Neural cell (in vitro differentiated cells): Measurements from ENCODE around the gene SERPINE1. TPM values are rescaled to one million over a fixed set of nuclear protein-coding genes. Genes with fewer than 3 reads are reported as not detected.

ENCODE experiments used
- H2AFZ ChIP-seq: fragments of 200-600, 300-800 bp; sonication (generic), shearing (Covaris generic); 2 replicates; pipeline ENCODE4 v1.6.0; 2014; ENCODE audit warnings: low read depth, mild to moderate bottlenecking, antibody characterized with exemption, low read length, moderate library complexity
- H3F3A ChIP-seq: fragments of 200-600 bp; shearing (Covaris generic); 2 replicates; pipeline ENCODE4 v1.6.1; 2016; ENCODE audit warnings: mild to moderate bottlenecking, moderate library complexity, mixed read lengths, antibody characterized with exemption, low read length; ENCODE audit not compliant: insufficient read depth, poor library complexity, severe bottlenecking
- H3K27ac ChIP-seq: fragments of 200-600, 300-800 bp; sonication (generic), shearing (Covaris generic); 2 replicates; pipeline ENCODE4 v1.5.1; 2014; ENCODE audit warnings: mild to moderate bottlenecking, low read length, moderate library complexity
- H3K27me3 ChIP-seq: fragments of 300-800, 200-600 bp; sonication (generic), shearing (Covaris generic); 2 replicates; pipeline ENCODE4 v1.6.0; 2014; ENCODE audit warnings: mild to moderate bottlenecking, low read depth, low read length, moderate library complexity; ENCODE audit not compliant: insufficient read depth
- H3K36me3 ChIP-seq: fragments of 300-800, 200-600 bp; sonication (generic), shearing (Covaris generic); 2 replicates; pipeline ENCODE4 v1.5.1; 2014; ENCODE audit warnings: mild to moderate bottlenecking, antibody characterized with exemption, low read length, moderate library complexity; ENCODE audit not compliant: insufficient read depth
- H3K4me2 ChIP-seq: fragments of 300-800, 200-600 bp; sonication (generic), shearing (Covaris generic); 2 replicates; pipeline ENCODE4 v1.6.0; 2014; ENCODE audit warnings: mild to moderate bottlenecking, low read length
- H3K4me3 ChIP-seq: fragments of 300-800, 200-600 bp; sonication (generic), shearing (Covaris generic); 2 replicates; pipeline ENCODE4 v1.5.1; 2014; ENCODE audit warnings: mild to moderate bottlenecking, low read length, moderate library complexity
- H3K79me2 ChIP-seq: fragments of 200-600 bp; shearing (Covaris generic); replicated peaks from 2 replicates; pipeline ENCODE4 v1.6.0; 2014; ENCODE audit warnings: mild to moderate bottlenecking, low read length, moderate library complexity; ENCODE audit not compliant: insufficient read depth
- H3K9ac ChIP-seq: fragments of 300-800, 200-600 bp; sonication (generic), shearing (Covaris generic); 2 replicates; pipeline ENCODE4 v1.6.1; 2016; ENCODE audit warnings: mild to moderate bottlenecking, low read length, mixed read lengths
- H3K9me2 ChIP-seq: fragments of 200-600 bp; shearing (Covaris generic); 2 replicates; pipeline ENCODE4 v1.6.1; 2016; ENCODE audit warnings: mild to moderate bottlenecking, low read length, mixed read lengths; ENCODE audit not compliant: insufficient read depth
- H3K9me3 ChIP-seq: fragments of 200-600, 300-800 bp; sonication (generic), shearing (Covaris generic); 2 replicates; pipeline ENCODE4 v1.6.1; 2016; ENCODE audit warnings: mild to moderate bottlenecking, mixed run types, low read length, moderate library complexity, mixed read lengths
- H4K20me1 ChIP-seq: fragments of 200-600 bp; shearing (Covaris generic); 2 replicates; pipeline ENCODE4 v1.6.1; 2016; ENCODE audit warnings: mild to moderate bottlenecking, mixed run types; ENCODE audit not compliant: insufficient read depth
- CTCF ChIP-seq: fragments of 450-650 bp; IDR thresholded peaks from 2 replicates; pipeline ENCODE4 v1.5.1; 2014; ENCODE audit warnings: antibody characterized with exemption, mild to moderate bottlenecking, moderate library complexity; ENCODE audit not compliant: poor library complexity, severe bottlenecking
- EP300 ChIP-seq: fragments of 450-650 bp; conservative IDR thresholded peaks from 2 replicates; pipeline ENCODE4 v1.6.1; 2014; ENCODE audit warnings: antibody characterized with exemption, mild to moderate bottlenecking, moderate library complexity; ENCODE audit not compliant: poor library complexity, severe bottlenecking
- EZH2 ChIP-seq: fragments of 200-600, 300-800 bp; shearing (Covaris generic), sonication (generic); IDR thresholded peaks from 2 replicates; pipeline ENCODE4 v1.6.1; 2014; ENCODE audit warnings: antibody characterized with exemption, low read length, borderline replicate concordance, mild to moderate bottlenecking; ENCODE audit not compliant: insufficient read depth, poor library complexity, severe bottlenecking
- MXI1 ChIP-seq: fragments of 450-650 bp; conservative IDR thresholded peaks from 2 replicates; pipeline ENCODE4 v1.6.1; 2014; ENCODE audit warnings: antibody characterized with exemption, mild to moderate bottlenecking; ENCODE audit not compliant: poor library complexity, severe bottlenecking
- POLR2AphosphoS5 ChIP-seq: IDR thresholded peaks from 2 replicates; pipeline ENCODE4 v1.6.1; 2012
- RAD21 ChIP-seq: fragments of 450-650 bp; conservative IDR thresholded peaks from 2 replicates; pipeline ENCODE4 v1.6.1; 2014; ENCODE audit warnings: antibody characterized with exemption, mild to moderate bottlenecking, moderate library complexity
- REST ChIP-seq: IDR thresholded peaks from 2 replicates; pipeline ENCODE4 v1.6.1; 2012; ENCODE audit warnings: borderline replicate concordance
- SMC3 ChIP-seq: fragments of 450-650 bp; conservative IDR thresholded peaks from 2 replicates; pipeline ENCODE4 v1.6.1; 2014; ENCODE audit warnings: antibody characterized with exemption, mild to moderate bottlenecking, moderate library complexity; ENCODE audit not compliant: poor library complexity
- TAF1 ChIP-seq: IDR thresholded peaks from 2 replicates; pipeline ENCODE4 v1.6.1; 2012; ENCODE audit warnings: low read depth
- polyA plus RNA-seq: library from polyadenylated mRNA; depleted of rRNA; stranded (reverse); fragments of >200 nt; gene quantifications from 2 replicates; pipeline ENCODE4 v1.2.3, GENCODE V29; 2014

SERPINE1 gene
- polyA plus RNA-seq, 1 donor from 2014 or later, result 0.12 TPM

GRCh38 chr7:101088069-101088425 is 38.9 kb upstream of the SERPINE1 start:
- Histone ChIP-seq H3K9ac (no peak overlapping the region), H3K9me3 (no peaks in the 10 kb centered on the region), H4K20me1 (no peaks in the 10 kb centered on the region), H3K27ac (no peak overlapping the region), H3K36me3 (no peaks in the 10 kb centered on the region), H3K4me3 (no peak overlapping the region), H3K9me2 (no peaks in the 10 kb centered on the region), H3K79me2 (no peaks in the 10 kb centered on the region), H3K27me3 (no peaks in the 10 kb centered on the region), H3F3A (no peaks in the 10 kb centered on the region), H2AFZ (no peak overlapping the region), H3K4me2 (no peak overlapping the region)
- no peak for TF ChIP-seq TAF1
- no peak for TF ChIP-seq EZH2
- no peak for TF ChIP-seq RAD21
- TF ChIP-seq CTCF, result no peak
- TF ChIP-seq MXI1, result no peak

- H3K4me2 ChIP-seq, result no peak overlapping the region
- H3K9ac ChIP-seq, result no peak overlapping the region
- H3K9me2 ChIP-seq, result no peaks in the 10 kb centered on the region
- H3K9me3 ChIP-seq, result no peaks in the 10 kb centered on the region
- no peaks in the 10 kb centered on the region for H4K20me1 ChIP-seq
- H3K36me3 ChIP-seq, result no peaks in the 10 kb centered on the region
- TF ChIP-seq RAD21 (no peak), EP300 (no peak), POLR2AphosphoS5 (no peak), TAF1 (no peak), REST (no peak), EZH2 (no peak), CTCF (no peak), MXI1 (no peak), SMC3 (no peak)
- H3K27me3 ChIP-seq, result no peaks in the 10 kb centered on the region
- no peaks in the 10 kb centered on the region for H3F3A ChIP-seq
- no peak overlapping the region for H3K4me3 ChIP-seq
- H3K27ac ChIP-seq, result no peak overlapping the region
- no peaks in the 10 kb centered on the region for H3K79me2 ChIP-seq
- no peak overlapping the region for H2AFZ ChIP-seq
Observed at GRCh38 chr7:101088858-101089529, 37.9 kb upstream of the SERPINE1 start.
